ENCODE measurements around the gene REV3L.

DNA sequence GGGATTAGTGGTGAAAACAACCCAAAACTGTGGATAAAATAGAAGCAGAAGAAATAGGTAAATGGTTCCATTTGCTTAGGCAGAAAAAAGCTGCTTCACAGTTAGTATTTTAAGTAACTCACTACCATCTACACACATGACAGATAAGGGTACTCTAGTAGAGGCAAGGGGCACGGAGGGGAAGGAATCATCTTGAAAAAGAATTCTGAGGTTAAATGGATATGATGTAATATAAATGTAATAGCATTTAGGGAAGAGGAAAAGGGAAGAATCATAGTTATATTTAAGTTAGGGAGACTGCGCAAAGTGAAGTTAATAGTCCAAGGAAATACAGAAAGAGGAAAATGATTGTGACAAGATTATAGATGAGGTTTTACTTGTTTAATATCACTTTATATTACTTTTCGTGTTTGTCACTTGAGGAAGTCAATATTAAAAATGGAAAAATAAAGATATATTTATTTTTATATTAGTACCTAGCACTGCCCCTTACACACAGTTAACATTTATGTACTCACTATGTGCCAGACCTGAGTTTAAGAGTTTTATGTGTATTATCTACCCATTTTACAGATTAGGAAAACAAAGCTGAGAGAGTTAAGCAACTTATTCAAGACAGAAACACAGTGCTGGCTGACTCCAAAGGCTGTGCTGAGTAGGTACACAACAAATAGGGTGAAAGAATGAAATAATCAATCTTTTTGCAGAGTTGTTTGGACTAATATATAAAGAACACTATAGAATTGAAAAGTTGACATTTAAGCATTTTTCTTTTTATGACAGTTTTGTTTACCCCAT, 128.1 kb downstream of the REV3L start:
- TF ChIP-seq CTCF (IDR thresholded peaks at IDR 0.05) (no peak), POLR2A (IDR thresholded peaks at IDR 0.05) (no peak), EP300 (IDR thresholded peaks at IDR 0.05) (no peak)
